ENCODE data around the gene C17orf113.

C17orf113 gene

DNA sequence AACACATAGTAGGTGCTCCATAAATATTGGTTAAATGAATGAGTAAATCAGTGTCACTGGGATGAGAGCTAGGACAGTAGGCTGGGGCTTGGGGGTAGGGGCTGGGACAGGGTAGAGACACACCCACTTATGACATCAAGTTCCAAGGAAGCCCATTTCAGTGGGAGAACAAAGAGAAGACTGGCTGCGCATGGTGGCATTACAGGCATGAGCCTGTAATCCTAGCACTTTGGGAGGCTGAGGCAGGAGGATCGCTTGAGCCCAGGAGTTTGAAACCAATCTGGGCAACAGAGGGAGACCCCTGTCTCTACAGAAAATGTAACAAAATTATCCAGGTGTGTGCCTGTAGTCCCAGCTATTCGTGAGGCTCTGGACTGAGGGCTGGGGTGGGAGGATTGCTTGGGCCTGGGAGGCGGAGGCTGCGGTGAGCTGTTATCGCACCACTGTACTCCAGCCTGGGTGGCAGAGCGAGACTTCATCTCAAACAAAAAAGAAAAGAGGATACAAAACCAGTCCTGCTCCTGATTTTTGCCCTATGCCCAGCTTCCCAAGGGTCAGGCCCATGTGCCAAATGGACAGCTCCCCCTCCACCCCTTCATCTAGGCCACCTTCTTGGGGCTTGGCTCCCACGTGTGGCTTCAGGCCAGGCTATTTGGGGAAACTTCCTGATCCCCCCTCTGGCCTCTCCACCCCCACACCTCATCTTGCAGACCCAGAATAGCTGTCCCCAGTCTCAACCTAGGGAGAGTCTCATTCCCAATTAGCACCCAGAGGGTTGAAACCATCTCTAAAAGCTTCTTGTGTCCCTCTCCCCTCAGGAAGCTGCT lies 40.8 kb upstream of the C17orf113 start:
- no peak overlapping the region for H3K27ac ChIP-seq
- TF ChIP-seq, protein P1, sequence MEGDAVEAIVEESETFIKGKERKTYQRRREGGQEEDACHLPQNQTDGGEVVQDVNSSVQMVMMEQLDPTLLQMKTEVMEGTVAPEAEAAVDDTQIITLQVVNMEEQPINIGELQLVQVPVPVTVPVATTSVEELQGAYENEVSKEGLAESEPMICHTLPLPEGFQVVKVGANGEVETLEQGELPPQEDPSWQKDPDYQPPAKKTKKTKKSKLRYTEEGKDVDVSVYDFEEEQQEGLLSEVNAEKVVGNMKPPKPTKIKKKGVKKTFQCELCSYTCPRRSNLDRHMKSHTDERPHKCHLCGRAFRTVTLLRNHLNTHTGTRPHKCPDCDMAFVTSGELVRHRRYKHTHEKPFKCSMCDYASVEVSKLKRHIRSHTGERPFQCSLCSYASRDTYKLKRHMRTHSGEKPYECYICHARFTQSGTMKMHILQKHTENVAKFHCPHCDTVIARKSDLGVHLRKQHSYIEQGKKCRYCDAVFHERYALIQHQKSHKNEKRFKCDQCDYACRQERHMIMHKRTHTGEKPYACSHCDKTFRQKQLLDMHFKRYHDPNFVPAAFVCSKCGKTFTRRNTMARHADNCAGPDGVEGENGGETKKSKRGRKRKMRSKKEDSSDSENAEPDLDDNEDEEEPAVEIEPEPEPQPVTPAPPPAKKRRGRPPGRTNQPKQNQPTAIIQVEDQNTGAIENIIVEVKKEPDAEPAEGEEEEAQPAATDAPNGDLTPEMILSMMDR (conservative IDR thresholded peaks at IDR 0.05) = no peak

DNA sequence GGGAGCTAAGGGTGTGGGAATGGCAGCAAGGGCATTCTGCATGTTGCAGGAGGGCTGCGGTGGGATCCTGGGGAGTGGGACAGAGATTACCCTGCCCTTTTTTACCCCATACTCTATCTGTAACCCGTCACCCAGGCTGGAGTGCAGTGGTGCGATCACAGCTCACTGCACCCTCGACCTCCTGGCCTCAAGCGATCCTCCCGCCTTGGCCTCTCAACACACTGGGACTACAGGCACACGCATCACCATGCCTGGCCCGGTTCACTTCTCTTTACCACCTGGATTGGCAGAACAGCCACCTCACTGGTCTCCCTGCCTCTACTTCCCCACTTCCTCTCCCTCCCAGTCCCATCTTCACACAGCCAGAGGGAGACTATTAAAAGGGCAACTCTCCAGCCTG lies 38.3 kb upstream of the C17orf113 start:
- TF ChIP-seq, protein P1 (conservative IDR thresholded peaks at IDR 0.05) = no peak
- H3K27ac ChIP-seq = no peak overlapping the region

DNA sequence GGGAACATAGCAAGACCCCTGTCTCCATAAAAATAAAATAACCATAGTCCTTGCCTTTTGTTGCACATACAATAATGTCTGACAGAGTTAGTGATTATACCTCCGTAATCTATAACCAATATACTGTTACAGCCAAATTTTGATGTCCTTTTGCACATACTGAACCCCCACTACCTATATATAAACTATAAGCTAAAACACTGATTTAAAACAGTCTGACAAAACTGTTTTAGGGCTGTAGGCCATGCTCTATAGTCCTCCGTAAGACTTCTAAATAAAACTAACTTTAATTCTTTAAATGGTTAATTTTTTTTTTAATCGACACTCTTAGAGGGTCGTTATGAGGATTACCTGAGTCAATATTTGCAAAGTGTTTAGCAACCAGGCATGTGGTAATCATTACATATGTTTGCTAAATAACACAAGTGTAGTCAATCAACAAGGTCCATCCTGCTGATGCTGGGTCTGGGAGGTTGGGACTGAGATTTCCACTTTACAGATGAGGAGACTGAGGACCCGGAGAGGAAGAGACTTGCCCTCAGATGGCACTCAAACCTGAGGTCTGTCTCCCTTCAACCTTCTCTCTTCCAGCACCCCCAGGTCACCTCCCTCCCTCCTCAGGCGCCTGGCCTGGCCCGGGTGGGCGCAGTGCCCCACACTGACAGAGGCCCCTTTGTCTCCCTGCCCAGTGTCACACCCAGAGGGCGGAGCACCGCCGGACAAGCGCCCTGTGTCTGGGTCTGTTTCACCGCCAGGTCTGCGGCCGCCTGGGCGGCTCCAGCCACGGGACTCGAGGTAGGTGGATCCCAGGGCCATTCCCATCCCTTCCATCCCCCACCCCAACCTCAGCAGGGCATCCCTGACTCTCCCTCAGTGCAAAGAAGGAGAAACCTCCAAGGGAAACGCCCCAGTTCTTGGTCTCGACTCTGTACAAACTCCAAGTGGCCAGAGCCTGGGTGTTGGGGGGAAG lies 37.6 kb upstream of the C17orf113 start:
- TF ChIP-seq, protein P1 (conservative IDR thresholded peaks at IDR 0.05) = no peak
- H3K27ac ChIP-seq = no peak overlapping the region

DNA sequence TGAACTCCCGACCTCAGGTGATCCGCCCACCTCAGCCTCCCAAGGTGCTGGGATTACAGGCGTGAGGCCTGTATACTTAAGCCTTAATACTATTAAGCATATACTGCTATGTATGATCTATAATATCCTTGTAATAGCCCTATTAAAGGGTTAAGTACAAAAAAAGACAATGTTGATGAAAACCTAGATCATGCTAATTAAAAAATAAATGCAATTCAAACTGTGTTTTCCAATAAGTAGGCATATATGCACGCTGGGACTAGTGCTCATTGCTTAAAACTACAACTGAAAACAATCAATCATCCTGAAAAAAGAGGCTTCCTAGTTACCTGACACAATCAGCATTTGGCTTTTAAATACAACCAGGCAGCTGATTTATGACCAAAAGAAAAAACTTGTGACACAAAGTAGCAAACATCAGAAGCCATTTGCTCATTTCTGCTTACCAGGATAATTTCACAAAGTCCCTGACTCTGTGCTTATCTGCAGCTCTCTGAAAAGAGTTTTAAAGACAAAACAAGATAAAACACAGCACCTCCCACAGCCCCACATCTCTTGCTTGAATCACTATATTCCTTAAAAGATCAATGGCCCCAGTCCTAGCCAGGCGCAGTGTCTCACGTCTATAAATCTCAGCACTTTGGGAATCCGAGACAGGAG lies 36.8 kb upstream of the C17orf113 start:
- TF ChIP-seq, protein P1 (conservative IDR thresholded peaks at IDR 0.05) = no peak
- no peak overlapping the region for H3K27ac ChIP-seq

DNA sequence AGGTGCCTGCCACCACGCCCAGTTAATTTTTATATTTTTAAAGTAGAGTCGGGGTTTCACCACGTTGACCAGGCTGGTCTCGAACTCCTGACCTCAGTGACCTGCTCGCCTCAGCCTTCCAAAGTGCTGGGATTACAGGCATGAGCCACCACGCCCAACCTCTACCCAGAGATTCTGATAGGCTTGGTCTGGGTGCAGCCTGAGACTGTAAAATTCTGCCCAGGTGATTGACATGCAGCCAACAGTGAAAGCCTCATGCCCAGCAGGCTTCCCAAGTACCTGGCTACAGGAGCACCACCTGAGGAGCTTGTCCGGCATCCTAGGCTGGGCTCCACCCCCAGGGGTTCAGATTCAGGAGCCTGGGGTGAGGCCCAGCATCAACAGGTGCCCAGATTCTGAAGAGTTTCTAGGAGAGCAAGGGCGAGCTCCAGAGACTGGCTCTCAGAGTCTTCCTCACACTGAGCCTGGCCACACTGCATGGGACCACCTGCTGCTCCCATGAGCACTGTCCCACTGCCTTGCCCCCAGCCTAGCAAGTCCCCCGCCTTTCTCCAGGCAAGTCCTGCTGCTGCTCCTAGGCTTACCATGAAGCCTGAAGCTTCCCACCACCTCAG lies 31.2 kb upstream of the C17orf113 start:
- no peak overlapping the region for H3K27ac ChIP-seq
- TF ChIP-seq, protein P1 (conservative IDR thresholded peaks at IDR 0.05) = no peak

DNA sequence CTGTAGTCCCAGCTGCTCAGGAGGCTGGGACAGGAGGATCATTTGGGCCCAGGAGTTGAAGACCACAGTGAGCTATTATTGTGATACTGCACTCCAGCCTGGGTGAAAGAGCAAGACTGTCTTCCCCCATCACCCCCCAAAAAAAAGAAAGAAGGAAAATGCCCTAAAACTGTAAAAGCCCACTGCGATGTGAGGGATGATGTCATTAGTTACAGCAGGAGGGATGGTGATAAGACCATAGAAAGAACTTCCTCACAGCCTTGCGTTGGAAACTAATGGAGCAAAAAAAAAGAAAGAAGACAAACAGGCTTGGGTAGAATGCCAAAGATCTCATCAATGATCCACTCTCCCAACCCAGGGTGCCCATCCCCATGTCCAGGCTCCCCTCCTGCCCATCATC lies 29.1 kb upstream of the C17orf113 start:
- H3K27ac ChIP-seq = no peak overlapping the region
- TF ChIP-seq, protein P1 (conservative IDR thresholded peaks at IDR 0.05) = no peak
